Measurements from ENCODE around the gene CNIH2. TPM values are rescaled to one million over a fixed set of nuclear protein-coding genes. Genes with fewer than 3 reads are reported as not detected.
A peak's percentile ranks its signal among the peaks of the same experiment; 100 is the strongest.
"Not testable (repeated sequence)": the region's sequence is repeated elsewhere in the genome, so short reads cannot be mapped to it uniquely, and the experiment has no call there.

CNIH2 gene
- total RNA-seq, 1 donor from 2014 or later: 0.89 TPM

GRCh38 chr11:66247295-66247694, 30.7 kb upstream of the CNIH2 start:
- H3K36me3 ChIP-seq: peaks cover 31% of the 10 kb centered on the region
- H3K9me3 ChIP-seq: no peaks in the 10 kb centered on the region
- H3K27me3 ChIP-seq (ENCODE audit: low read depth): no peaks in the 10 kb centered on the region
- no peaks in the 10 kb centered on the region for H3K4me1 ChIP-seq
- ATAC-seq (no peak), DNase-seq (no peak)
- H3K4me3 ChIP-seq: no peak overlapping the region
- TF ChIP-seq CTCF (IDR thresholded peaks at IDR 0.05): no peak
- no peak overlapping the region for H3K27ac ChIP-seq
- intact Hi-C loops (cut with DNase I): no loop called here

GRCh38 chr11:66247801-66248200, 30.2 kb upstream of the CNIH2 start:
- intact Hi-C loops (cut with DNase I): no loop called here

GRCh38 chr11:66248903-66249302, 29.1 kb upstream of the CNIH2 start:
- peaks cover 17% of the 10 kb centered on the region for H3K36me3 ChIP-seq
- ATAC-seq: no peak
- no peak overlapping the region for H3K27ac ChIP-seq
- no peak for TF ChIP-seq CTCF (IDR thresholded peaks at IDR 0.05)
- H3K4me3 ChIP-seq: no peak overlapping the region
- no peaks in the 10 kb centered on the region for H3K27me3 ChIP-seq (ENCODE audit: low read depth)
- intact Hi-C loops (cut with DNase I): no loop called here
- no peaks in the 10 kb centered on the region for H3K4me1 ChIP-seq
- no peaks in the 10 kb centered on the region for H3K9me3 ChIP-seq
- no peak for DNase-seq

More at GRCh38 chr11:66247801-66248200, 30.2 kb upstream of the CNIH2 start:
- no peak for DNase-seq
- no peaks in the 10 kb centered on the region for H3K9me3 ChIP-seq
- H3K4me3 ChIP-seq: no peak overlapping the region
- ATAC-seq: no peak
- H3K36me3 ChIP-seq: peaks cover 26% of the 10 kb centered on the region
- H3K27ac ChIP-seq: no peak overlapping the region
- no peaks in the 10 kb centered on the region for H3K4me1 ChIP-seq
- H3K27me3 ChIP-seq (ENCODE audit: low read depth): no peaks in the 10 kb centered on the region
- no peak for TF ChIP-seq CTCF (IDR thresholded peaks at IDR 0.05)

- no peak for TF ChIP-seq CTCF (IDR thresholded peaks at IDR 0.05)
- Histone ChIP-seq H3K27ac (no peak overlapping the region), H3K36me3 (peaks cover 6% of the 10 kb centered on the region), H3K4me1 (peaks cover 6% of the 10 kb centered on the region), H3K9me3 (no peaks in the 10 kb centered on the region), H3K27me3 (ENCODE audit: low read depth) (no peaks in the 10 kb centered on the region), H3K4me3 (no peak overlapping the region)
- ATAC-seq (no peak), DNase-seq (no peak)
- intact Hi-C loops (cut with DNase I): no loop called here
Observed at GRCh38 chr11:66251809-66252208, 26.2 kb upstream of the CNIH2 start.

GRCh38 chr11:66253081-66253480, 24.9 kb upstream of the CNIH2 start:
- DNase-seq; H3K9me3 ChIP-seq; intact Hi-C loops (cut with DNase I); H3K27ac ChIP-seq; H3K27me3 ChIP-seq (ENCODE audit: low read depth); ATAC-seq; H3K4me3 ChIP-seq; H3K36me3 ChIP-seq: not testable (repeated sequence)
- peaks cover 12% of the 10 kb centered on the region for H3K4me1 ChIP-seq

- peaks cover 31% of the 10 kb centered on the region for H3K36me3 ChIP-seq
- no peaks in the 10 kb centered on the region for H3K9me3 ChIP-seq
- peak; percentile 7 for TF ChIP-seq CTCF (IDR thresholded peaks at IDR 0.05)
- H3K27ac ChIP-seq: peak overlapping the region; percentile 83
- no peaks in the 10 kb centered on the region for H3K27me3 ChIP-seq (ENCODE audit: low read depth)
- peak overlapping the region; percentile 99 for H3K4me3 ChIP-seq
- intact Hi-C loops (cut with DNase I): no loop called here
- DNase-seq: no peak
- no peak for ATAC-seq
- H3K4me1 ChIP-seq: peaks cover 20% of the 10 kb centered on the region
Observed at GRCh38 chr11:66258473-66258893, 19.5 kb upstream of the CNIH2 start.

Data from lower lobe of right lung (tissue), 2 donors.